ENCODE results near the gene TBC1D22A. TPM values are rescaled to one million over a fixed set of nuclear protein-coding genes. Genes with fewer than 3 reads are reported as not detected.

TBC1D22A gene, protein sequence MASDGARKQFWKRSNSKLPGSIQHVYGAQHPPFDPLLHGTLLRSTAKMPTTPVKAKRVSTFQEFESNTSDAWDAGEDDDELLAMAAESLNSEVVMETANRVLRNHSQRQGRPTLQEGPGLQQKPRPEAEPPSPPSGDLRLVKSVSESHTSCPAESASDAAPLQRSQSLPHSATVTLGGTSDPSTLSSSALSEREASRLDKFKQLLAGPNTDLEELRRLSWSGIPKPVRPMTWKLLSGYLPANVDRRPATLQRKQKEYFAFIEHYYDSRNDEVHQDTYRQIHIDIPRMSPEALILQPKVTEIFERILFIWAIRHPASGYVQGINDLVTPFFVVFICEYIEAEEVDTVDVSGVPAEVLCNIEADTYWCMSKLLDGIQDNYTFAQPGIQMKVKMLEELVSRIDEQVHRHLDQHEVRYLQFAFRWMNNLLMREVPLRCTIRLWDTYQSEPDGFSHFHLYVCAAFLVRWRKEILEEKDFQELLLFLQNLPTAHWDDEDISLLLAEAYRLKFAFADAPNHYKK
- total RNA-seq = 18.6 and 21.7 TPM in 2 replicates

GRCh38 chr22:46762238-46763050 is at the start of gene TBC1D22A:
Gene TBC1D22A, plus strand, starts transcription at chr22:46762650. Its CDS starts 137 bp downstream, at chr22:46762787.

DNA sequence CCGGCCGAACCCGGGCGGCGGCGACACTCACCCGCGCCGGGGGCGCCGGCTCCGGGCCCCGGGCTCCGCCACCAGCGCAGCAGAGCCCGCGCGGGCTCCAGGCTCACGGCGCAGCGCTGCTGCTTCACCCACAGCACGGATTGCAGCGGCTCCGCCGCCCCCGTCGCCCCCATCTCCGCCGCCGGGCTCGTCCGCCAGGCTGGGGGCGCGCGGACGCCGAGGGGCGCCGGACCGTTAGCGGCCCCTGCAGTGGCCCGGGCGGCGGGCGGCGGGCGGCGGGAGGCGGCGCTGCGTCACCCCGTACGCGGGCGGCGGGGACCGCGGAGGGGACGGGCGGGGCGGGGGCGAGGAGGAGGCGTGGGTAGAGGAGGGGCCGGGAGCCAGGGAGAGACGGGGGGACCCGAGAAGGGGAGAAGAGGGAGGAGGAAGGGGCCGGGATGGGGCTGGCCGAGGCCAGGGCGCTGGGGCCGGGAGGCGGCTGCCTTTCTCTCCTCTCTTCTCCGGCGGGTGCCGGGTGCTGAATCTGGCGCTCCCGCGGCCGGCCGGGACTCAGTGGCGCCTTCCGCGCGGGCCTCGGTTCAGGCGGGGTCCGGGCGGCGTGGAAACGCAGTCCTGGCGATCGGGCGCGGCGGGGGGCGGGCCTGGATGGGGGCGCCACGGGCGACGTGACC is 24.3 kb upstream of the TBC1D22A start, which contains the start of gene CERK:
Gene CERK, minus strand, starts transcription at position 277 of the 671 bp plus-strand sequence. Its CDS starts 104 bp downstream, at position 173.

Other genes with a start within 250 kb of the TBC1D22A start
- gene CELSR1, start 225.0 kb upstream of the TBC1D22A start, total RNA-seq = 10.7 and 14.9 TPM in 2 replicates
- 17.9 and 18.6 TPM in 2 replicates for gene GRAMD4, start 142.3 kb upstream of the TBC1D22A start, total RNA-seq
- 34.9 and 36.4 TPM in 2 replicates for gene CERK, start 24.4 kb upstream of the TBC1D22A start, total RNA-seq

Data from articular chondrocyte of knee joint (primary cell).